GM19099 (cell line): ENCODE measurements around the gene FGD4.

ENCODE experiments used
- POLR2A ChIP-seq: IDR thresholded peaks from 3 replicates; pipeline ENCODE4 v1.6.1; 2011; ENCODE audit warnings: low read depth; ENCODE audit not compliant: insufficient read length; ENCODE audit errors: extremely low read depth

FGD4 gene

GRCh38 chr12:32440120-32440865 is 40.9 kb downstream of the FGD4 start:
- TF ChIP-seq POLR2A = no peak

GRCh38 chr12:32443491-32443890 is 44.1 kb downstream of the FGD4 start:
- no peak for TF ChIP-seq POLR2A

- no peak for TF ChIP-seq POLR2A
Observed at GRCh38 chr12:32444895-32445294, 45.5 kb downstream of the FGD4 start.

GRCh38 chr12:32445356-32445755 is 46.0 kb downstream of the FGD4 start:
- no peak for TF ChIP-seq POLR2A

GRCh38 chr12:32446316-32447119 is 47.2 kb downstream of the FGD4 start:
- TF ChIP-seq POLR2A = no peak

- TF ChIP-seq POLR2A = no peak
Observed at GRCh38 chr12:32448586-32448985, 49.2 kb downstream of the FGD4 start.

GRCh38 chr12:32450363-32450762 is 51.0 kb downstream of the FGD4 start:
- TF ChIP-seq POLR2A = no peak

- TF ChIP-seq POLR2A = no peak
Observed at GRCh38 chr12:32450768-32451167, 51.4 kb downstream of the FGD4 start.

- no peak for TF ChIP-seq POLR2A
Observed at GRCh38 chr12:32451816-32452215, 52.5 kb downstream of the FGD4 start.

GRCh38 chr12:32454075-32454474 is 54.7 kb downstream of the FGD4 start:
- TF ChIP-seq POLR2A = no peak

- no peak for TF ChIP-seq POLR2A
Observed at GRCh38 chr12:32454866-32455265, 55.5 kb downstream of the FGD4 start.

- no peak for TF ChIP-seq POLR2A
Observed at GRCh38 chr12:32455607-32456071, 56.3 kb downstream of the FGD4 start.

GRCh38 chr12:32457251-32458025 is 58.1 kb downstream of the FGD4 start:
- no peak for TF ChIP-seq POLR2A

- TF ChIP-seq POLR2A = no peak
Observed at GRCh38 chr12:32460638-32461037, 61.3 kb downstream of the FGD4 start.

GRCh38 chr12:32462908-32463307 is 63.5 kb downstream of the FGD4 start:
- no peak for TF ChIP-seq POLR2A
